Measurements from ENCODE around the gene PIEZO2. TPM values are rescaled to one million over a fixed set of nuclear protein-coding genes. Genes with fewer than 3 reads are reported as not detected.

Gene PIEZO2
- total RNA-seq, 2 experiments from 2014 or later = not detected

- DNase-seq (no peak), ATAC-seq (no peak)
- H3K27me3 Mint-ChIP-seq = no peaks in the 10 kb centered on the region
- intact Hi-C loops (cut with DNase I, micrococcal nuclease) = no loop called here
- no peaks in the 10 kb centered on the region for H3K4me1 Mint-ChIP-seq
- no peak overlapping the region for H3K4me3 Mint-ChIP-seq
- H3K27ac Mint-ChIP-seq = no peak overlapping the region
- no peaks in the 10 kb centered on the region for H3K9me3 Mint-ChIP-seq (ENCODE audit: low read depth)
- CTCF ChIA-PET = no interaction called here
- no peaks in the 10 kb centered on the region for H3K36me3 Mint-ChIP-seq (ENCODE audit: low read depth)
- POLR2A ChIA-PET = no interaction called here
These were observed 390.1 kb downstream of the PIEZO2 start for GRCh38 chr18:10759241-10759640.

- ChIA-PET POLR2A (no interaction called here), CTCF (no interaction called here)
- H3K27me3 Mint-ChIP-seq = no peaks in the 10 kb centered on the region
- H3K9me3 Mint-ChIP-seq (ENCODE audit: low read depth) = no peaks in the 10 kb centered on the region
- ATAC-seq (no peak), DNase-seq (no peak)
- H3K4me1 Mint-ChIP-seq = no peaks in the 10 kb centered on the region
- no peaks in the 10 kb centered on the region for H3K36me3 Mint-ChIP-seq (ENCODE audit: low read depth)
- H3K4me3 Mint-ChIP-seq = no peak overlapping the region
- H3K27ac Mint-ChIP-seq = no peak overlapping the region
- intact Hi-C loops (cut with DNase I, micrococcal nuclease) = no loop called here
These were observed 391.4 kb downstream of the PIEZO2 start for GRCh38 chr18:10757946-10758345.

- Mint-ChIP-seq H3K4me3 (no peak overlapping the region), H3K27me3 (no peaks in the 10 kb centered on the region), H3K9me3 (ENCODE audit: low read depth) (no peaks in the 10 kb centered on the region), H3K27ac (no peak overlapping the region), H3K36me3 (ENCODE audit: low read depth) (no peaks in the 10 kb centered on the region), H3K4me1 (no peaks in the 10 kb centered on the region)
- CTCF ChIA-PET = interaction anchor here (1.2 kb wide), 1 partner anchor 23 kb away, joined by 4 read pairs; no protein-coding TSS in a partner anchor
- ATAC-seq (no peak), DNase-seq (no peak)
- POLR2A ChIA-PET = no interaction called here
- intact Hi-C loops (cut with DNase I, micrococcal nuclease) = no loop called here
These were observed 392.0 kb downstream of the PIEZO2 start for GRCh38 chr18:10757349-10757748.

GRCh38 chr18:10755855-10756254, 393.5 kb downstream of the PIEZO2 start:
- no peak for DNase-seq
- Mint-ChIP-seq H3K4me1 (no peaks in the 10 kb centered on the region), H3K9me3 (ENCODE audit: low read depth) (no peaks in the 10 kb centered on the region), H3K36me3 (ENCODE audit: low read depth) (no peaks in the 10 kb centered on the region), H3K4me3 (no peak overlapping the region), H3K27me3 (peaks cover 3% of the 10 kb centered on the region), H3K27ac (no peak overlapping the region)
- ATAC-seq = no peak
- intact Hi-C loops (cut with DNase I, micrococcal nuclease) = no loop called here
- ChIA-PET CTCF (no interaction called here), POLR2A (no interaction called here)

GRCh38 chr18:10754128-10754527, 395.2 kb downstream of the PIEZO2 start:
- Mint-ChIP-seq H3K4me3 (no peak overlapping the region), H3K36me3 (ENCODE audit: low read depth) (no peaks in the 10 kb centered on the region), H3K27ac (no peak overlapping the region), H3K9me3 (ENCODE audit: low read depth) (no peaks in the 10 kb centered on the region), H3K27me3 (peaks cover 3% of the 10 kb centered on the region), H3K4me1 (no peaks in the 10 kb centered on the region)
- POLR2A ChIA-PET = no interaction called here
- no peak for DNase-seq
- CTCF ChIA-PET = no interaction called here
- ATAC-seq = no peak
- intact Hi-C loops (cut with DNase I, micrococcal nuclease) = no loop called here

GRCh38 chr18:10752382-10752781, 397.0 kb downstream of the PIEZO2 start:
- no peak overlapping the region for H3K27ac Mint-ChIP-seq
- CTCF ChIA-PET = no interaction called here
- intact Hi-C loops (cut with DNase I, micrococcal nuclease) = no loop called here
- no peak overlapping the region for H3K4me3 Mint-ChIP-seq
- ATAC-seq (no peak), DNase-seq (no peak)
- no peaks in the 10 kb centered on the region for H3K9me3 Mint-ChIP-seq (ENCODE audit: low read depth)
- no peaks in the 10 kb centered on the region for H3K36me3 Mint-ChIP-seq (ENCODE audit: low read depth)
- POLR2A ChIA-PET = no interaction called here
- H3K27me3 Mint-ChIP-seq = peaks cover 3% of the 10 kb centered on the region
- H3K4me1 Mint-ChIP-seq = no peaks in the 10 kb centered on the region

- ATAC-seq (no peak), DNase-seq (no peak)
- H3K27me3 Mint-ChIP-seq = peaks cover 3% of the 10 kb centered on the region
- H3K9me3 Mint-ChIP-seq (ENCODE audit: low read depth) = no peaks in the 10 kb centered on the region
- no peaks in the 10 kb centered on the region for H3K4me1 Mint-ChIP-seq
- H3K27ac Mint-ChIP-seq = no peak overlapping the region
- POLR2A ChIA-PET = no interaction called here
- CTCF ChIA-PET = no interaction called here
- H3K36me3 Mint-ChIP-seq (ENCODE audit: low read depth) = no peaks in the 10 kb centered on the region
- intact Hi-C loops (cut with DNase I, micrococcal nuclease) = no loop called here
- H3K4me3 Mint-ChIP-seq = no peak overlapping the region
These were observed 397.7 kb downstream of the PIEZO2 start for GRCh38 chr18:10751653-10752052.

GRCh38 chr18:10750191-10751035, 399.0 kb downstream of the PIEZO2 start:
- H3K27ac Mint-ChIP-seq = no peak overlapping the region
- intact Hi-C loops (cut with DNase I, micrococcal nuclease) = no loop called here
- ChIA-PET POLR2A (no interaction called here), CTCF (interaction anchor here (0.6 kb wide), 1 partner anchor 190 kb away, joined by 3 read pairs; no protein-coding TSS in a partner anchor)
- H3K4me1 Mint-ChIP-seq = no peaks in the 10 kb centered on the region
- DNase-seq = no peak
- no peaks in the 10 kb centered on the region for H3K36me3 Mint-ChIP-seq (ENCODE audit: low read depth)
- no peaks in the 10 kb centered on the region for H3K9me3 Mint-ChIP-seq (ENCODE audit: low read depth)
- no peak overlapping the region for H3K4me3 Mint-ChIP-seq
- no peak for ATAC-seq
- peaks cover 3% of the 10 kb centered on the region for H3K27me3 Mint-ChIP-seq

- ChIA-PET CTCF (no interaction called here), POLR2A (no interaction called here)
- H3K4me1 Mint-ChIP-seq = peaks cover 2% of the 10 kb centered on the region
- intact Hi-C loops (cut with DNase I, micrococcal nuclease) = no loop called here
- peaks cover 3% of the 10 kb centered on the region for H3K27me3 Mint-ChIP-seq
- no peaks in the 10 kb centered on the region for H3K9me3 Mint-ChIP-seq (ENCODE audit: low read depth)
- DNase-seq (no peak), ATAC-seq (no peak)
- H3K36me3 Mint-ChIP-seq (ENCODE audit: low read depth) = no peaks in the 10 kb centered on the region
- H3K4me3 Mint-ChIP-seq = no peak overlapping the region
- no peak overlapping the region for H3K27ac Mint-ChIP-seq
These were observed 400.7 kb downstream of the PIEZO2 start for GRCh38 chr18:10748641-10749040.

GRCh38 chr18:10745971-10746370, 403.4 kb downstream of the PIEZO2 start:
- no peak overlapping the region for H3K27ac Mint-ChIP-seq
- DNase-seq = no peak
- H3K4me3 Mint-ChIP-seq = no peak overlapping the region
- no peak for ATAC-seq
- ChIA-PET POLR2A (no interaction called here), CTCF (no interaction called here)
- no peaks in the 10 kb centered on the region for H3K36me3 Mint-ChIP-seq (ENCODE audit: low read depth)
- peaks cover 4% of the 10 kb centered on the region for H3K4me1 Mint-ChIP-seq
- H3K27me3 Mint-ChIP-seq = no peaks in the 10 kb centered on the region
- intact Hi-C loops (cut with DNase I, micrococcal nuclease) = no loop called here
- no peaks in the 10 kb centered on the region for H3K9me3 Mint-ChIP-seq (ENCODE audit: low read depth)

GRCh38 chr18:10745219-10745618, 404.1 kb downstream of the PIEZO2 start:
- ATAC-seq (no peak), DNase-seq (no peak)
- Mint-ChIP-seq H3K4me1 (peaks cover 4% of the 10 kb centered on the region), H3K4me3 (no peak overlapping the region), H3K36me3 (ENCODE audit: low read depth) (no peaks in the 10 kb centered on the region), H3K27ac (no peak overlapping the region), H3K9me3 (ENCODE audit: low read depth) (no peaks in the 10 kb centered on the region), H3K27me3 (no peaks in the 10 kb centered on the region)
- ChIA-PET POLR2A (no interaction called here), CTCF (no interaction called here)
- intact Hi-C loops (cut with DNase I, micrococcal nuclease) = no loop called here

GRCh38 chr18:10743766-10744165, 405.6 kb downstream of the PIEZO2 start:
- Mint-ChIP-seq H3K9me3 (ENCODE audit: low read depth) (no peaks in the 10 kb centered on the region), H3K4me3 (no peak overlapping the region), H3K4me1 (peaks cover 11% of the 10 kb centered on the region), H3K27ac (no peak overlapping the region), H3K27me3 (no peaks in the 10 kb centered on the region), H3K36me3 (ENCODE audit: low read depth) (no peaks in the 10 kb centered on the region)
- intact Hi-C loops (cut with DNase I, micrococcal nuclease) = no loop called here
- ATAC-seq (no peak), DNase-seq (no peak)
- POLR2A ChIA-PET = no interaction called here
- CTCF ChIA-PET = interaction anchor here (0.5 to 0.7 kb wide), 3 partner anchors 41 to 516 kb away, joined by 3 to 4 read pairs (median 3); no protein-coding TSS in a partner anchor

Data from activated CD4-positive, alpha-beta T cell treated with anti-CD3 and anti-CD28 coated beads for 36 hours (primary cell).